Measurements from ENCODE around the gene SPEN.

GRCh38 chr1:15804060-15804459 is 43.4 kb upstream of the SPEN start:
- TF ChIP-seq CTCF (IDR thresholded peaks at IDR 0.05), result no peak
- TF ChIP-seq POLR2A (IDR thresholded peaks at IDR 0.05), result no peak
